Sigmoid colon (tissue), 7 donors: Measurements from ENCODE around the gene LRRC17. TPM values are rescaled to one million over a fixed set of nuclear protein-coding genes. Genes with fewer than 3 reads are reported as not detected.

Experiments used
- DNase-seq: peaks from one replicate; pipeline ENCODE4 v3.0.0-alpha.2; 2019
- H3K27ac ChIP-seq, 4 donors: fragments of 200-600 bp; sonication (generic); one replicate each; pipeline ENCODE4 v1.5.1; 2016 to 2019; ENCODE audit warnings: mild to moderate bottlenecking in 1 of 4
- H3K27me3 ChIP-seq, 3 donors: fragments of 200-600 bp; sonication (generic); one replicate each; pipeline ENCODE4 v1.5.1; 2019; ENCODE audit warnings: mild to moderate bottlenecking in 1 of 3
- H3K36me3 ChIP-seq, 4 donors: fragments of 200-600 bp; sonication (generic); one replicate each; pipeline ENCODE4 v1.5.1; 2016 to 2019
- H3K4me1 ChIP-seq, 4 donors: fragments of 200-600 bp; sonication (generic); one replicate each; pipeline ENCODE4 v1.5.1; 2017 to 2019
- H3K4me3 ChIP-seq, 4 donors: fragments of 200-600 bp; sonication (generic); one replicate each; pipeline ENCODE4 v1.5.1; 2017 to 2019; ENCODE audit warnings: mild to moderate bottlenecking in 2 of 4, moderate library complexity in 1 of 4
- H3K9me3 ChIP-seq, 4 donors: fragments of 200-600 bp in 3 of 4; sonication (generic) in 3 of 4; one replicate each; pipeline versions ENCODE4 v1.5.1 to v1.6.1; 2013 to 2019
- CTCF ChIP-seq, 4 experiments: fragments of 450-650 bp in 3 of 4; fragments of 200-600 bp in 1 of 4; IDR thresholded peaks; one replicate each; pipeline ENCODE4 v1.5.1; 2016 to 2019; ENCODE audit warnings: antibody characterized with exemption in 4 of 4, mild to moderate bottlenecking in 3 of 4, moderate library complexity in 2 of 4
- EP300 ChIP-seq, 4 donors: sonication (generic); formaldehyde crosslinking; IDR thresholded peaks; one replicate each; pipeline ENCODE4 v1.6.1; 2017; ENCODE audit warnings: antibody characterized with exemption in 4 of 4
- POLR2A ChIP-seq, 2 donors: fragments of 450-650 bp; IDR thresholded peaks; one replicate each; pipeline ENCODE4 v1.6.1; 2016; ENCODE audit warnings: antibody characterized with exemption in 2 of 2, mild to moderate bottlenecking in 2 of 2, moderate library complexity in 2 of 2
- POLR2AphosphoS5 ChIP-seq, 4 donors: sonication (generic); formaldehyde crosslinking; IDR thresholded peaks; one replicate each; pipeline ENCODE4 v1.6.1; 2017; ENCODE audit warnings: antibody characterized with exemption in 4 of 4
- WGBS, 2 donors: extraction: QIAGEN DNeasy Blood & Tissue Kit; methylation state at CpG; one replicate each; pipeline ENCODE4 v1.1.7; 2013; 5-methylcytosine and 5-hydroxymethylcytosine counted together
- intact Hi-C: fragments of 100-400 bp; cut with DNase I; formaldehyde crosslinking; loops from one replicate; pipeline ENCODE4 v1.15.1; 2023
- polyA plus RNA-seq, 3 donors: library from polyadenylated mRNA; stranded (reverse); fragments of 200-250 nt; gene quantifications; one replicate each; pipeline ENCODE4 v1.2.3, GENCODE V29; 2013
- total RNA-seq, 4 donors: library from RNA; depleted of rRNA; stranded (reverse); fragments of >200 nt; gene quantifications; one replicate each; pipeline ENCODE4 v1.1.0, GENCODE V29; 2016
- donor health status: healthy with polysubstance abuse.
- donor health status: Bipolar disorder and iron deficiency.
- donor health status: healthy.

The LRRC17 gene
- total and polyA plus RNA-seq, 7 donors, result 0.41 to 5.5 (median 1.1) TPM; not detected in 1

- DNase-seq, result no peak
- intact Hi-C loops, result no loop called here
- Histone ChIP-seq H3K27me3 (no peaks in the 10 kb centered on the region), H3K9me3 (no peaks in the 10 kb centered on the region), H3K4me1 (no peaks in the 10 kb centered on the region), H3K36me3 (no peaks in the 10 kb centered on the region), H3K27ac (no peak overlapping the region), H3K4me3 (no peak overlapping the region)
- no peak for TF ChIP-seq POLR2A (IDR thresholded peaks at IDR 0.05)
- TF ChIP-seq POLR2AphosphoS5 (IDR thresholded peaks at IDR 0.05), result no peak
- TF ChIP-seq CTCF (IDR thresholded peaks at IDR 0.05), result no peak
- no peak for TF ChIP-seq EP300 (IDR thresholded peaks at IDR 0.05)
Measured at GRCh38 chr7:102908676-102909075, 4.1 kb upstream of the LRRC17 start.

- no peak for TF ChIP-seq EP300 (IDR thresholded peaks at IDR 0.05)
- no peak for TF ChIP-seq POLR2A (IDR thresholded peaks at IDR 0.05)
- no peak for TF ChIP-seq CTCF (IDR thresholded peaks at IDR 0.05)
- TF ChIP-seq POLR2AphosphoS5 (IDR thresholded peaks at IDR 0.05), result no peak
- peak overlapping the region in 2 of 4 donors; percentile 19 to 28 for H3K27ac ChIP-seq
- intact Hi-C loops, result no loop called here
- no peaks in the 10 kb centered on the region for H3K4me1 ChIP-seq
- no peaks in the 10 kb centered on the region for H3K27me3 ChIP-seq
- no peak overlapping the region for H3K4me3 ChIP-seq
- 79 to 91% methylated on average over 9 of the region's 9 CpGs for WGBS, 2 donors
- DNase-seq, result no peak
- H3K36me3 ChIP-seq, result no peaks in the 10 kb centered on the region
- no peaks in the 10 kb centered on the region for H3K9me3 ChIP-seq
Measured at GRCh38 chr7:102913826-102914225, 1.0 kb downstream of the LRRC17 start.

- intact Hi-C loops, result no loop called here
- WGBS, 2 donors, result 75 to 87% methylated on average over 8 of the region's 8 CpGs
- DNase-seq, result peak; percentile 77
- TF ChIP-seq CTCF (IDR thresholded peaks at IDR 0.05), result no peak
- peak in 1 of 4 donors; percentile 19 for TF ChIP-seq POLR2AphosphoS5 (IDR thresholded peaks at IDR 0.05)
- H3K4me3 ChIP-seq, result no peak overlapping the region
- no peaks in the 10 kb centered on the region for H3K27me3 ChIP-seq
- no peaks in the 10 kb centered on the region for H3K36me3 ChIP-seq
- no peaks in the 10 kb centered on the region for H3K4me1 ChIP-seq
- H3K9me3 ChIP-seq, result no peaks in the 10 kb centered on the region
- peak overlapping the region in 2 of 4 donors; percentile 19 to 28 for H3K27ac ChIP-seq
Measured at GRCh38 chr7:102914585-102914984, 1.8 kb downstream of the LRRC17 start.

GRCh38 chr7:102916426-102916825, 3.6 kb downstream of the LRRC17 start:
- no peak for DNase-seq
- intact Hi-C loops, result no loop called here
- no peak for TF ChIP-seq POLR2AphosphoS5 (IDR thresholded peaks at IDR 0.05)
- TF ChIP-seq EP300 (IDR thresholded peaks at IDR 0.05), result no peak
- no peak for TF ChIP-seq CTCF (IDR thresholded peaks at IDR 0.05)
- no peak for TF ChIP-seq POLR2A (IDR thresholded peaks at IDR 0.05)
- H3K27me3 ChIP-seq, result no peaks in the 10 kb centered on the region
- H3K9me3 ChIP-seq, result no peaks in the 10 kb centered on the region
- no peak overlapping the region for H3K4me3 ChIP-seq
- no peaks in the 10 kb centered on the region for H3K4me1 ChIP-seq
- H3K27ac ChIP-seq, result no peak overlapping the region
- 86 to 89% methylated on average over 3 of the region's 3 CpGs for WGBS, 2 donors
- H3K36me3 ChIP-seq, result no peaks in the 10 kb centered on the region

GRCh38 chr7:102916881-102917280, 4.1 kb downstream of the LRRC17 start:
- H3K27me3 ChIP-seq, result no peaks in the 10 kb centered on the region
- no peaks in the 10 kb centered on the region for H3K4me1 ChIP-seq
- H3K27ac ChIP-seq, result no peak overlapping the region
- no peaks in the 10 kb centered on the region for H3K9me3 ChIP-seq
- no peak for TF ChIP-seq CTCF (IDR thresholded peaks at IDR 0.05)
- no peak for TF ChIP-seq POLR2AphosphoS5 (IDR thresholded peaks at IDR 0.05)
- no peak for TF ChIP-seq POLR2A (IDR thresholded peaks at IDR 0.05)
- no peak for TF ChIP-seq EP300 (IDR thresholded peaks at IDR 0.05)
- no peak for DNase-seq
- intact Hi-C loops, result no loop called here
- no peaks in the 10 kb centered on the region for H3K36me3 ChIP-seq
- no peak overlapping the region for H3K4me3 ChIP-seq
